Measurements from ENCODE around the gene TBC1D12. TPM values are rescaled to one million over a fixed set of nuclear protein-coding genes. Genes with fewer than 3 reads are reported as not detected.
"Not testable (repeated sequence)": the region's sequence is repeated elsewhere in the genome, so short reads cannot be mapped to it uniquely, and the experiment has no call there.

The TBC1D12 gene
- total and polyA plus RNA-seq, 2 donors: 3.7 to 8.9 TPM

DNA sequence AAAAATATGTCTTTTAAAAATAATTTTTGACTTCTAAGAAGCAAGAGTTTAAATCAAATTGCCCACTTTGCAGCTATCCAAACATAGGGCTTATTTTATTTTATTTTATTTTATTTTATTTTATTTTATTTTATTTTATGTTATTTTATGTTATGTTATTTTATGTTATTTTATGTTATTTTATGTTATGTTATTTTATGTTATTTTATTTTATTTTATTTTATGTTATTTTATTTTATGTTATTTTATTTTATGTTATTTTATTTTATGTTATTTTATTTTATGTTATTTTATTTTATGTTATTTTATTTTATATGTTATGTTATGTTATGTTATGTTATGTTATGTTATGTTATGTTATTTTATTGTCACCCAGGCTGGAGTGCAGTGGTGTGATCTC, 129.2 kb downstream of the TBC1D12 start:
- H3K36me3 ChIP-seq (ENCODE audit: control insufficient read depth in 2 of 2, insufficient read depth in 2 of 2, low read length in 1 of 2); H3K4me1 ChIP-seq (ENCODE audit: control insufficient read depth in 2 of 2, insufficient read depth in 2 of 2, low read length in 2 of 2); H3K27ac ChIP-seq (ENCODE audit: low read depth in 1 of 2, low read length in 1 of 2); H3K27me3 ChIP-seq (ENCODE audit: control insufficient read depth in 2 of 2, insufficient read depth in 1 of 2, low read length in 1 of 2); H3K4me3 ChIP-seq (ENCODE audit: low read length in 2 of 2); DNase-seq (ENCODE audit: low read depth in 6 of 9, low spot score in 9 of 9); H3K9me3 ChIP-seq (ENCODE audit: control insufficient read depth in 2 of 2, insufficient read depth in 1 of 2, low read length in 1 of 2): not testable (repeated sequence)

DNA sequence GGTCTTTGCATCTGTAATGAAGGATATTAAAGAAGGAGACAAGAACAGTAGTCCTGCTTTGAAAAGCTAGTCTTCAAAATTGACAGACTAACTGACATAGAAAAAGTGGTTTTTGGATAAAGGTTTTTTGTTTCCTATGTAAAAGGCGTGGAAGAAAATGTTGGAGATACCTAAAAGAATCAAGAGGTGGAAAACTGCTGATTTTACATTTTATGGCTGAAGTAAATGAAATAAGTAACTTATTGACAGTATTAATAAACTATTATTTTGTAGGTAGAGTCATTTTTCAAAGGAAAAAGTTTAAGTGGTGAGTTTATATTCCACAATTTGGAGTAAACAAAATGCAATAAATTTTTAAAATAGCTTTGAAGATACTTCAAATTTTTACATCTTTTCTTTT, 130.7 kb downstream of the TBC1D12 start:
- no peak for DNase-seq (ENCODE audit: low read depth in 6 of 9, low spot score in 9 of 9)
- Histone ChIP-seq H3K36me3 (ENCODE audit: control insufficient read depth in 2 of 2, insufficient read depth in 2 of 2, low read length in 1 of 2) (no peaks in the 10 kb centered on the region), H3K27ac (ENCODE audit: low read depth in 1 of 2, low read length in 1 of 2) (no peak overlapping the region), H3K9me3 (ENCODE audit: control insufficient read depth in 2 of 2, insufficient read depth in 1 of 2, low read length in 1 of 2) (no peaks in the 10 kb centered on the region), H3K27me3 (ENCODE audit: control insufficient read depth in 2 of 2, insufficient read depth in 1 of 2, low read length in 1 of 2) (no peaks in the 10 kb centered on the region), H3K4me3 (ENCODE audit: low read length in 2 of 2) (no peak overlapping the region), H3K4me1 (ENCODE audit: control insufficient read depth in 2 of 2, insufficient read depth in 2 of 2, low read length in 2 of 2) (no peaks in the 10 kb centered on the region)
- 94% methylated on average over 1 of the region's 1 CpG for WGBS

DNA sequence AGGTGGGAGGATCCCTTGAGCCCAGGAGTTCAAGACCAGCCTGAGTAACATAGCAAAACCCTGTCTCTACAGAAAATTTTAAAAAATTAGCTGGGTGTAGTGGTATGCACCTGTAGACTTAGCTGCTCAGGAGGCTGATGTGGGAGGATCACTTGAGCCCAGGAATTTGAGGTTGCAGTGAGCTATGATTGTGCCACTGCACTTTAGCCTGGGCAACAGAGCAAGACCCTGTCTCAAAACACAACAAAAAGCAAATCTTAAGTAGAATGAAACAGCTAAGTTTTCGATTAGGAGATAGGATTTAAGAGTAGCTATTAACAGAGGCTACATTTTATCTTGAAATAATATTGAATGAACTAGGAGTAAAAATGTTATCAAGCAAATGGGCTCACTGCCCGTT, 139.9 kb downstream of the TBC1D12 start:
- not testable (repeated sequence) for DNase-seq (ENCODE audit: low read depth in 6 of 9, low spot score in 9 of 9); H3K36me3 ChIP-seq (ENCODE audit: control insufficient read depth in 2 of 2, insufficient read depth in 2 of 2, low read length in 1 of 2); H3K4me3 ChIP-seq (ENCODE audit: low read length in 2 of 2); H3K9me3 ChIP-seq (ENCODE audit: control insufficient read depth in 2 of 2, insufficient read depth in 1 of 2, low read length in 1 of 2); H3K27ac ChIP-seq (ENCODE audit: low read depth in 1 of 2, low read length in 1 of 2); H3K27me3 ChIP-seq (ENCODE audit: control insufficient read depth in 2 of 2, insufficient read depth in 1 of 2, low read length in 1 of 2)
- 96% methylated on average over 2 of the region's 2 CpGs for WGBS
- H3K4me1 ChIP-seq (ENCODE audit: control insufficient read depth in 2 of 2, insufficient read depth in 2 of 2, low read length in 2 of 2): peaks cover 14 to 23% of the 10 kb centered on the region in 2 donors

- peak within 1 kb of the TSS; percentile 76 to 86 for H3K27ac ChIP-seq (ENCODE audit: low read depth in 1 of 2, low read length in 1 of 2)
- H3K4me3 ChIP-seq (ENCODE audit: low read length in 2 of 2): peak within 1 kb of the TSS; percentile 73 to 81
- H3K36me3 ChIP-seq (ENCODE audit: control insufficient read depth in 2 of 2, insufficient read depth in 2 of 2, low read length in 1 of 2): peaks cover 0 to 4% of the 10 kb centered on the region in 2 donors
- H3K4me1 ChIP-seq (ENCODE audit: control insufficient read depth in 2 of 2, insufficient read depth in 2 of 2, low read length in 2 of 2): peaks cover 14 to 23% of the 10 kb centered on the region in 2 donors
- no peaks in the 10 kb centered on the region for H3K27me3 ChIP-seq (ENCODE audit: control insufficient read depth in 2 of 2, insufficient read depth in 1 of 2, low read length in 1 of 2)
- DNase-seq (ENCODE audit: low read depth in 6 of 9, low spot score in 9 of 9): peak; percentile 53 to 91 (median 70)
- WGBS: under 1% methylated on average over 48 of the region's 48 CpGs
- H3K9me3 ChIP-seq (ENCODE audit: control insufficient read depth in 2 of 2, insufficient read depth in 1 of 2, low read length in 1 of 2): no peaks in the 10 kb centered on the region
Observed at GRCh38 chr10:94545391-94546048, 143.2 kb downstream of the TBC1D12 start, which contains the start of gene HELLS. Gene HELLS, plus strand, starts transcription at chr10:94545788. Its CDS starts 134 bp downstream, at chr10:94545922.

- Histone ChIP-seq H3K4me1 (ENCODE audit: control insufficient read depth in 2 of 2, insufficient read depth in 2 of 2, low read length in 2 of 2) (peaks cover 14 to 23% of the 10 kb centered on the region in 2 donors), H3K36me3 (ENCODE audit: control insufficient read depth in 2 of 2, insufficient read depth in 2 of 2, low read length in 1 of 2) (peaks cover 0 to 4% of the 10 kb centered on the region in 2 donors), H3K27ac (ENCODE audit: low read depth in 1 of 2, low read length in 1 of 2) (peak overlapping the region in 1 of 2 donors; percentile 69), H3K27me3 (ENCODE audit: control insufficient read depth in 2 of 2, insufficient read depth in 1 of 2, low read length in 1 of 2) (no peaks in the 10 kb centered on the region), H3K9me3 (ENCODE audit: control insufficient read depth in 2 of 2, insufficient read depth in 1 of 2, low read length in 1 of 2) (no peaks in the 10 kb centered on the region), H3K4me3 (ENCODE audit: low read length in 2 of 2) (peak overlapping the region; percentile 73 to 81)
- peak in 4 of 9 donors; percentile 5 to 36 (median 12) for DNase-seq (ENCODE audit: low read depth in 6 of 9, low spot score in 9 of 9)
- WGBS: 4% methylated on average over 25 of the region's 25 CpGs
Observed at GRCh38 chr10:94546049-94546900, 143.9 kb downstream of the TBC1D12 start.

GRCh38 chr10:94546901-94547185, 144.5 kb downstream of the TBC1D12 start:
- WGBS: 88% methylated on average over 1 of the region's 1 CpG
- DNase-seq (ENCODE audit: low read depth in 6 of 9, low spot score in 9 of 9): peak in 1 of 9 donors; percentile 13
- Histone ChIP-seq H3K36me3 (ENCODE audit: control insufficient read depth in 2 of 2, insufficient read depth in 2 of 2, low read length in 1 of 2) (peaks cover 0 to 4% of the 10 kb centered on the region in 2 donors), H3K27me3 (ENCODE audit: control insufficient read depth in 2 of 2, insufficient read depth in 1 of 2, low read length in 1 of 2) (no peaks in the 10 kb centered on the region), H3K4me3 (ENCODE audit: low read length in 2 of 2) (peak overlapping the region; percentile 73 to 81), H3K4me1 (ENCODE audit: control insufficient read depth in 2 of 2, insufficient read depth in 2 of 2, low read length in 2 of 2) (peaks cover 14 to 23% of the 10 kb centered on the region in 2 donors), H3K27ac (ENCODE audit: low read depth in 1 of 2, low read length in 1 of 2) (no peak overlapping the region), H3K9me3 (ENCODE audit: control insufficient read depth in 2 of 2, insufficient read depth in 1 of 2, low read length in 1 of 2) (no peaks in the 10 kb centered on the region)

- DNase-seq (ENCODE audit: low read depth in 6 of 9, low spot score in 9 of 9): no peak
- no peaks in the 10 kb centered on the region for H3K9me3 ChIP-seq (ENCODE audit: control insufficient read depth in 2 of 2, insufficient read depth in 1 of 2, low read length in 1 of 2)
- H3K36me3 ChIP-seq (ENCODE audit: control insufficient read depth in 2 of 2, insufficient read depth in 2 of 2, low read length in 1 of 2): peaks cover 0 to 7% of the 10 kb centered on the region in 2 donors
- H3K4me3 ChIP-seq (ENCODE audit: low read length in 2 of 2): no peak overlapping the region
- no peak overlapping the region for H3K27ac ChIP-seq (ENCODE audit: low read depth in 1 of 2, low read length in 1 of 2)
- H3K4me1 ChIP-seq (ENCODE audit: control insufficient read depth in 2 of 2, insufficient read depth in 2 of 2, low read length in 2 of 2): peaks cover 8 to 15% of the 10 kb centered on the region in 2 donors
- H3K27me3 ChIP-seq (ENCODE audit: control insufficient read depth in 2 of 2, insufficient read depth in 1 of 2, low read length in 1 of 2): no peaks in the 10 kb centered on the region
Observed at GRCh38 chr10:94549221-94549620, 146.9 kb downstream of the TBC1D12 start.

GRCh38 chr10:94567714-94568307, 165.5 kb downstream of the TBC1D12 start:
- DNase-seq (ENCODE audit: low read depth in 6 of 9, low spot score in 9 of 9); H3K27ac ChIP-seq (ENCODE audit: low read depth in 1 of 2, low read length in 1 of 2); H3K27me3 ChIP-seq (ENCODE audit: control insufficient read depth in 2 of 2, insufficient read depth in 1 of 2, low read length in 1 of 2); H3K4me3 ChIP-seq (ENCODE audit: low read length in 2 of 2); H3K9me3 ChIP-seq (ENCODE audit: control insufficient read depth in 2 of 2, insufficient read depth in 1 of 2, low read length in 1 of 2); H3K4me1 ChIP-seq (ENCODE audit: control insufficient read depth in 2 of 2, insufficient read depth in 2 of 2, low read length in 2 of 2): not testable (repeated sequence)
- WGBS: over 99% methylated on average over 13 of the region's 13 CpGs
- peaks cover 17 to 54% of the 10 kb centered on the region in 2 donors for H3K36me3 ChIP-seq (ENCODE audit: control insufficient read depth in 2 of 2, insufficient read depth in 2 of 2, low read length in 1 of 2)

DNA sequence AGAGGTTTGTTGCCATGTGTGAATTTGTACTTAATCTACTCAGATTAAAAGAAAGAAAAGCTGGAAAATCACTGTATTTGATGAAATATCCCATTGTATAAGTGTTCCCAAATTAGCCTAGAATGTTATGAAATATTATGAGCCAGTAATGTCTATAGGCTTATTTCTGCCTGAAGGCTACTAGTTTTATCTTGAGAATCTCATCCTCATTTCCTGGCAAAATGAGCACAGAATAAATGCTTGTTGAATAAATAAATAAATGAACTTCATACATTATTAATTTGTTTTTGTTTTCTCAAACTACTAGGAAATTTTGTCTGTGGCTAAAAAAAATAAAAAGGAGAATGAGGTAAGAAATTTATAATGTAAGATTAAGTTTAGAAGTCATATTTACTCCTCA, 168.7 kb downstream of the TBC1D12 start:
- no peaks in the 10 kb centered on the region for H3K9me3 ChIP-seq (ENCODE audit: control insufficient read depth in 2 of 2, insufficient read depth in 1 of 2, low read length in 1 of 2)
- H3K4me1 ChIP-seq (ENCODE audit: control insufficient read depth in 2 of 2, insufficient read depth in 2 of 2, low read length in 2 of 2): no peaks in the 10 kb centered on the region
- peaks cover 8 to 52% of the 10 kb centered on the region in 2 donors for H3K36me3 ChIP-seq (ENCODE audit: control insufficient read depth in 2 of 2, insufficient read depth in 2 of 2, low read length in 1 of 2)
- H3K27me3 ChIP-seq (ENCODE audit: control insufficient read depth in 2 of 2, insufficient read depth in 1 of 2, low read length in 1 of 2): no peaks in the 10 kb centered on the region
- H3K27ac ChIP-seq (ENCODE audit: low read depth in 1 of 2, low read length in 1 of 2): no peak overlapping the region
- DNase-seq (ENCODE audit: low read depth in 6 of 9, low spot score in 9 of 9): no peak
- H3K4me3 ChIP-seq (ENCODE audit: low read length in 2 of 2): no peak overlapping the region
